WTC11 (cell line): Measurements from ENCODE around the gene MED27.

ENCODE experiments used
- NR2C2 ChIP-seq: sonication (generic); formaldehyde crosslinking; IDR thresholded peaks from 2 replicates; pipeline ENCODE4 v1.8.0; 2022; ENCODE audit warnings: mild to moderate bottlenecking, missing genetic modification reagents
- SP1 ChIP-seq: sonication (generic); formaldehyde crosslinking; conservative IDR thresholded peaks from 2 replicates; pipeline ENCODE4 v1.8.1; 2022; ENCODE audit warnings: missing genetic modification reagents
- ZBTB21 ChIP-seq: sonication (generic); formaldehyde crosslinking; IDR thresholded peaks from 2 replicates; pipeline ENCODE4 v1.8.1; 2023; ENCODE audit warnings: mild to moderate bottlenecking, missing genetic modification reagents, borderline replicate concordance
- TF ChIP-seq, protein P1 (sequence below): fragments of 200-600 bp; IDR thresholded peaks from 2 replicates; pipeline ENCODE4 v1.8.0; 2022; ENCODE audit warnings: antibody characterized with exemption
- TF ChIP-seq, protein P2 (sequence below): sonication (generic); formaldehyde crosslinking; IDR thresholded peaks from 2 replicates; pipeline ENCODE4 v1.8.0; 2022; ENCODE audit warnings: mild to moderate bottlenecking, missing genetic modification reagents
- TF ChIP-seq, protein P3 (sequence below): sonication (generic); formaldehyde crosslinking; IDR thresholded peaks from 2 replicates; pipeline ENCODE4 v1.8.1; 2023; ENCODE audit warnings: mild to moderate bottlenecking, missing genetic modification reagents
- TF ChIP-seq, protein P4 (sequence below): sonication (generic); formaldehyde crosslinking; IDR thresholded peaks from 2 replicates; pipeline ENCODE4 v1.8.0; 2022; ENCODE audit warnings: mild to moderate bottlenecking, missing genetic modification reagents

DNA sequence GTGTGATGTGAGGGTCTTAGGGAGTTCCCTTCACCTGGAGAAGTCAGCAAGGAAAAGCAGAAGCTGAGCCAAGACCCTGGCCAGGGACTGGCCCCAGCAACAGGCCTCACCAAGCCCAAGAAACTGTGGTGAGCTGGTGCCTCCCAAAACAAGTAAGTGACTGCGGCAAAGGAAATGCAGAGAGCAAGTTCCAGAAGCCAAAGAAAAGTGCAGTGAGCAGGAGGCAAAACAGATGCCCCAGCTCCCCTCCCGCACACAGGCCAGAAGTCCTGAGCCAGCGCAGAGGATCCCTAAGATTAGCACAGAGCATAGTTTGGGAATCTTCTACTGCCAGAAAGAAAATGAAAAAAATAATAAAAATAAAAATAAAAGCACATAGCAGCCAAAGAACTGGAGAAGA, 13.2 kb downstream of the MED27 start:
- TF ChIP-seq, protein P1, sequence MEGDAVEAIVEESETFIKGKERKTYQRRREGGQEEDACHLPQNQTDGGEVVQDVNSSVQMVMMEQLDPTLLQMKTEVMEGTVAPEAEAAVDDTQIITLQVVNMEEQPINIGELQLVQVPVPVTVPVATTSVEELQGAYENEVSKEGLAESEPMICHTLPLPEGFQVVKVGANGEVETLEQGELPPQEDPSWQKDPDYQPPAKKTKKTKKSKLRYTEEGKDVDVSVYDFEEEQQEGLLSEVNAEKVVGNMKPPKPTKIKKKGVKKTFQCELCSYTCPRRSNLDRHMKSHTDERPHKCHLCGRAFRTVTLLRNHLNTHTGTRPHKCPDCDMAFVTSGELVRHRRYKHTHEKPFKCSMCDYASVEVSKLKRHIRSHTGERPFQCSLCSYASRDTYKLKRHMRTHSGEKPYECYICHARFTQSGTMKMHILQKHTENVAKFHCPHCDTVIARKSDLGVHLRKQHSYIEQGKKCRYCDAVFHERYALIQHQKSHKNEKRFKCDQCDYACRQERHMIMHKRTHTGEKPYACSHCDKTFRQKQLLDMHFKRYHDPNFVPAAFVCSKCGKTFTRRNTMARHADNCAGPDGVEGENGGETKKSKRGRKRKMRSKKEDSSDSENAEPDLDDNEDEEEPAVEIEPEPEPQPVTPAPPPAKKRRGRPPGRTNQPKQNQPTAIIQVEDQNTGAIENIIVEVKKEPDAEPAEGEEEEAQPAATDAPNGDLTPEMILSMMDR: no peak
- no peak for TF ChIP-seq NR2C2 (CRISPR knock-in tag)
- TF ChIP-seq, protein P2, sequence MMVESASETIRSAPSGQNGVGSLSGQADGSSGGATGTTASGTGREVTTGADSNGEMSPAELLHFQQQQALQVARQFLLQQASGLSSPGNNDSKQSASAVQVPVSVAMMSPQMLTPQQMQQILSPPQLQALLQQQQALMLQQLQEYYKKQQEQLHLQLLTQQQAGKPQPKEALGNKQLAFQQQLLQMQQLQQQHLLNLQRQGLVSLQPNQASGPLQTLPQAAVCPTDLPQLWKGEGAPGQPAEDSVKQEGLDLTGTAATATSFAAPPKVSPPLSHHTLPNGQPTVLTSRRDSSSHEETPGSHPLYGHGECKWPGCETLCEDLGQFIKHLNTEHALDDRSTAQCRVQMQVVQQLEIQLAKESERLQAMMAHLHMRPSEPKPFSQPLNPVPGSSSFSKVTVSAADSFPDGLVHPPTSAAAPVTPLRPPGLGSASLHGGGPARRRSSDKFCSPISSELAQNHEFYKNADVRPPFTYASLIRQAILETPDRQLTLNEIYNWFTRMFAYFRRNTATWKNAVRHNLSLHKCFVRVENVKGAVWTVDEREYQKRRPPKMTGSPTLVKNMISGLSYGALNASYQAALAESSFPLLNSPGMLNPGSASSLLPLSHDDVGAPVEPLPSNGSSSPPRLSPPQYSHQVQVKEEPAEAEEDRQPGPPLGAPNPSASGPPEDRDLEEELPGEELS (CRISPR knock-in tag): no peak
- no peak for TF ChIP-seq SP1 (CRISPR knock-in tag)
- TF ChIP-seq, protein P3, sequence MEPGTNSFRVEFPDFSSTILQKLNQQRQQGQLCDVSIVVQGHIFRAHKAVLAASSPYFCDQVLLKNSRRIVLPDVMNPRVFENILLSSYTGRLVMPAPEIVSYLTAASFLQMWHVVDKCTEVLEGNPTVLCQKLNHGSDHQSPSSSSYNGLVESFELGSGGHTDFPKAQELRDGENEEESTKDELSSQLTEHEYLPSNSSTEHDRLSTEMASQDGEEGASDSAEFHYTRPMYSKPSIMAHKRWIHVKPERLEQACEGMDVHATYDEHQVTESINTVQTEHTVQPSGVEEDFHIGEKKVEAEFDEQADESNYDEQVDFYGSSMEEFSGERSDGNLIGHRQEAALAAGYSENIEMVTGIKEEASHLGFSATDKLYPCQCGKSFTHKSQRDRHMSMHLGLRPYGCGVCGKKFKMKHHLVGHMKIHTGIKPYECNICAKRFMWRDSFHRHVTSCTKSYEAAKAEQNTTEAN (CRISPR knock-in tag): no peak
- TF ChIP-seq, protein P4, sequence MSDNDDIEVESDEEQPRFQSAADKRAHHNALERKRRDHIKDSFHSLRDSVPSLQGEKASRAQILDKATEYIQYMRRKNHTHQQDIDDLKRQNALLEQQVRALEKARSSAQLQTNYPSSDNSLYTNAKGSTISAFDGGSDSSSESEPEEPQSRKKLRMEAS (CRISPR knock-in tag): no peak
- TF ChIP-seq ZBTB21 (CRISPR knock-in tag): no peak
